Myometrial cell (primary cell): ENCODE data around the gene ATP4A. TPM values are rescaled to one million over a fixed set of nuclear protein-coding genes. Genes with fewer than 3 reads are reported as not detected.

Source experiments
- total RNA-seq: library from RNA; depleted of rRNA; stranded (reverse); fragments of >200 nt; gene quantifications from 2 replicates; pipeline ENCODE4 v1.2.3, GENCODE V29; 2015

ATP4A gene
- not detected in 2 replicates for total RNA-seq

DNA sequence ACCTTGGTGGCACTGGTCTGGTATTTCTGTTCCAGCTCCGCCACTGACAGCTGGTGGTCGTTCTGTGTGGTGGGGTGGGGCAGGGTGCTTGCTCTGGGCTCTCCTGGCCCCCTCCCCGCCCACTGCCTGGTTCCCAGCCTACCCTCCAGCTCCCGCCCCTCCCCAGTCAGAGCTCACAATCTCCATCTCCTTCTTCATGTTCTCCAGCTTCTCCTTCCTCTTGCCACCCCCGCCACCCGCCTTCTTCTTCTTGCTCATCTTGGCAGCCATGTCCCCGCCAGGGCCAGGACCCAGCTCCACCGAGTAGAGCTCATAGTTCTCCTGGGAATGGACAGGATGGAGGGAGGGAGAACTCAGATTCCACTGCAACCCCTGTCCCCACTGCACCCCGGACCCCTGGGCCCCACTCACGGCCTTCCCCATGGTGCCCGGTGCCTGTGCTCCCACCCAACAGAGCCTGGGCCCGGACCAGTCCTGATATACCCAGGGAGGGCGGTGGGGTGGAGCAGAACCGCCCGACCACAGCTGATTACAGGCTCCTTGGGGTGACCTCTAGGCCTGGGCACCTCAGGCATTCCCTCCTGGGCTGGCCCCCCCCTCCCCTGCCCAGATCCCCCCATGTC is at the start of gene ATP4A:
Gene ATP4A (minus strand): TSS at position 452 of the 623 bp plus-strand sequence. CDS start 29 bp downstream, at position 423.

DNA sequence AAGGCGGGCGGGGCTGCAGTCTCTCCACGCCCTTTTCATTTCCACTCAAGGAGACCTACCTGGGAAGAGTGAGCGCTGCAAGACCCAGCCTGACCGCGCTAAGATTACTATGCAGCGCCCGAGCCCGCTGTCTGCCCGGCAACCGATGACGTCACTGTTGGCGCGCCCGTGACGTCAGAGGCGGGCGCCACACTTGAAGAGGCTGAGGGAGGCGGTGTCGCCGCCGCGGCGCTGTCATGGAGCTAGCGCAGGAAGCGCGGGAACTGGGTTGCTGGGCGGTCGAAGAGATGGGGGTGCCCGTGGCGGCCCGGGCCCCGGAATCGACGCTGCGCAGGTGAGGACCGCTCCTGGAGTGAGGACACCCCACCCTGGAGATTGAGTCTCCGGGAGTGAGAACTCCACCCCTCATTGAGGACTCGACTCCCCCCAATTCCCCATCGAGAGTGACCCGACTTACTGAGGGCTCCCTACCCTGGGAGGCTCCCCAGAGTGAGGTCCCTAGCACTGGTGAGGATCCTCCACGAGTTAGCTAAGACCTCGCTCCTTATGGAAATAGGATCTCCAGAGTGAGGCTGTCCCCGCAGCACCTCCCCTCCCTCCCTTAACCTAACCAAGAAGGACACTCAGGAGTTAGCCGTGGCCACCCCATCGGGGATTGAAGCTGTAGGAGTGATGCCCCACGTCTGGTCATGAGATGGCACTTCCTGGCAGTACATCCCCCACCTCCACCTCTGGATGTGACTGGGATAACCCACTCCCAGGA is 49.3 kb upstream of the ATP4A start, which contains the start of gene HAUS5:
Gene HAUS5 (plus strand): TSS at position 177 of the 763 bp plus-strand sequence. CDS start 60 bp downstream, at position 237.

DNA sequence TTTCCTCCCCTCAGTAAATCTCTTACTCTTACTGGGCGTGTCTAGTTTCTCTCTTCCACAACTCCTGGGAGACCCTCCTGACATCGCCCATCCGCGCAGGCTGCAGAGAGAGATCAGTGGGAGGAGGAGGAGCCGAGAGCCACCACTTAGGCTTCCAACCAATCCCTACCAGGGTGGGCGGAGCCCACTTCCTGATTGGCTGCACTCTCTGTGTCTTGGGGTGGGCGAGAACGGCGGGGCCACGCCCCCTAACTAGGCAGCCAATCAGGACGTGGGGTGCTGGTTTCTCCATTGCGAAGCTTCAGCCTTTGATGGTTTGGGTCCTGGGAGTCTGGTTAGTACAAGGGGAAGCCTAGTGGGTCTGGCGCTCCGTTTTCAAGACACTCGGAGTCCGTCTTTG is 22.4 kb upstream of the ATP4A start, which contains the start of gene PMIS2:
Gene PMIS2 (plus strand): TSS at position 326 of the 400 bp plus-strand sequence. CDS start 87 bp downstream, outside the sequence.

DNA sequence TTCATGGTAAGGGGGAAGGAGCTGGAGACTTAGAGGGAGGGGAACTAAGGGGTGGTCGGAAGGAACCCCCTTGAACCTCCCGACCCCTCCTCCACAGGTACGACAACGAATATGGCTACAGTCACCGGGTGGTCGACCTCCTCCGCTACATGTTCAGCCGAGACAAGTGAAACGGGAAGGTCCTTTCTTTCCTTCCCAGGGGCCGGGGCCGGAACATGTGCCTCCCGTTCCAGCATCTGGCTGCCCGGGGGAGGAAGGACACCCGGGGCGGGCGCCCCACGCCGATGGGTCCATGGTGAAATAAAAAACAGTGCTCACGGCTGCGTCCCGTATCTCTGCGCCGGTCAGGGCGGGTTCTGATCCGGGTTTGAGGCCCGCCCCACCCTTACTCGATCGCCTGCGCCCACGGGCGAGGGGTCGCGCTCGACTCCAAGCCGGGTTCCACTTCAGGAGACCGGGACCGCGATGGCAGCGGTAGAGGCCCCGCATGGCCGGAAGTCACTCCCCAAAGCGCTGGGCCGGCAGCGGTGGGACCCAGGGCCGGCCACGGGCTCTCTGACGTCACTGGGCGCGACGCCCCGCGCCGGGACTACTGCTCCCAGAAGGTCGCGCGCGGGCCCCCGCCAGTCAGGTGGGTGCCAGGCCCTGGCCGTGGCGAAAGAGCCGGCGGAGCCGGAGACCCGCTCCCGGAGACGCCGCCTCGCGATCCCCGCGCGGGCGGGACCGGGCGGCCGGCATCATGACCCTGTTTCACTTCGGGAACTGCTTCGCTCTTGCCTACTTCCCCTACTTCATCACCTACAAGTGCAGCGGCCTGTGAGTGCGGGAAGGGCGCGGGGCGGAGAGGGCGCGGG is 18.2 kb downstream of the ATP4A start, which contains the start of gene TMEM147:
Gene TMEM147 (plus strand): TSS at position 626 of the 854 bp plus-strand sequence. CDS start 114 bp downstream, at position 740.

DNA sequence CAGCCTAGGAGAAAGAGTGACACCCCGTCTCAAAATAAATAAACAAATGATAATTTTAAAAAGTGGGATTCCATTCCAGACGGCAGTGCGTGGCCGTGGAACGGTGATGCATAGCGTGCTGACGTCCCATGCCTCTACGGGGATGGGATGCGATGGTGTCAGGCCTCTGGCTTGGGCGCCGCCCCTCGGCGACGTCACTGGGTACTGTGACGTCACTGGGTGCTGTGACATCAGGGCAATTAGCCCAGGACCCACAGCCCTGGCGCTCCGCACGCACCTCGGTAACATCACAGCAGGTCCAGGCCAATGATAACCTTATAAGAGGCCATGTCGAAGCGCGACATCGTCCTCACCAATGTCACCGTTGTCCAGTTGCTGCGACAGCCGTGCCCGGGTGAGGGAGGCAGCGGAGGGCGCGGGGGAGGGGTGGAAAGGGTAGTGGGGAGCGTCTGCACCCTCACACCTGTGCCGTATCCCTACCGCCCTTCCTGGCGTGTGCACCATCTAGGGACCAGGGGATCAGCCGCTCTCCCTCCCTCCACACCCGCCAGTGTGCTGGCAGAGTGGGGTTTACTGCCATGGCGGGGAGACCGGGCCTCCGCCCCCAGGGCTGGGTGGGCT is 30.1 kb downstream of the ATP4A start, which contains the start of gene GAPDHS:
Gene GAPDHS (plus strand): TSS at position 256 of the 621 bp plus-strand sequence. CDS start 72 bp downstream, at position 328.

DNA sequence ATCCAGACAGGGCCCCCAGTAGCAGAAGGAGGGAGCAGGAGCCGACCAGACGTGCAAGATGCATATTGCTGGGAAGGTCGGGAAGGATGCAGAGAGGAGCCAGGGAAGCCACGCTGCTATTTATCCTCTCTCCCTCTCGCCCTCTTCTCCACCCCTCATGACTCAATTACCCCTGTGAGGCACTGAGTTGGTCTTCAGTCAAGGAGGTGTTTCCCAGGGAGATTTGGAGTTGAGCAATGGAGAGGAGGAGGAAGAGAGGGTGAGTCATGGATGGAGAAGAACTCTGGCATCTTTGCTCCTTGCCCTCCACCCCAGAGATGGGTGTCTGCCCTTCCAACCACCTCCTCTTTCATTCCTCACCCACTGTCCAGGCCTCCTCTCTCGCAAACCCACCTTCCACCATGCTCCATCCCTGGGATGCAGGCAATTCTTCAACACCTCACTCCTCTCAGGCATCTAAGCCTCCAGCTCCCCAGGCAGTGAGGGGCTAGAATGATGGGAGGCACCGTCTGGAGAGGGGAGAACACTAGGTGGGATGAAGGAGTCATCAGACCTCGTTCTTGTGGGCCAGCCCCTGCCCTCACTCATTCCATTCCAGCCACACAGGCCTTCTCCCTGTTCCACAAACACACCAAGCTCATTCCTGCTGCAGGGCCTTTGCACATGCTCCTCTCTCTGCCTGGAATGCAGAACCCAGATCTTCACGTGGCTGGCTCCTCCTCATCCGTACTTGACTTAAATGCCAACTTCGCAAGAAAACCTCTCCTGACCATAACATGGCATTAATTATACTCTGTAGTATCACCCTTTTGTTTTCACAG is 35.0 kb downstream of the ATP4A start, which contains the start of gene SBSN:
Gene SBSN (minus strand): TSS at position 94 of the 821 bp plus-strand sequence. CDS start 30 bp downstream, at position 64.

DNA sequence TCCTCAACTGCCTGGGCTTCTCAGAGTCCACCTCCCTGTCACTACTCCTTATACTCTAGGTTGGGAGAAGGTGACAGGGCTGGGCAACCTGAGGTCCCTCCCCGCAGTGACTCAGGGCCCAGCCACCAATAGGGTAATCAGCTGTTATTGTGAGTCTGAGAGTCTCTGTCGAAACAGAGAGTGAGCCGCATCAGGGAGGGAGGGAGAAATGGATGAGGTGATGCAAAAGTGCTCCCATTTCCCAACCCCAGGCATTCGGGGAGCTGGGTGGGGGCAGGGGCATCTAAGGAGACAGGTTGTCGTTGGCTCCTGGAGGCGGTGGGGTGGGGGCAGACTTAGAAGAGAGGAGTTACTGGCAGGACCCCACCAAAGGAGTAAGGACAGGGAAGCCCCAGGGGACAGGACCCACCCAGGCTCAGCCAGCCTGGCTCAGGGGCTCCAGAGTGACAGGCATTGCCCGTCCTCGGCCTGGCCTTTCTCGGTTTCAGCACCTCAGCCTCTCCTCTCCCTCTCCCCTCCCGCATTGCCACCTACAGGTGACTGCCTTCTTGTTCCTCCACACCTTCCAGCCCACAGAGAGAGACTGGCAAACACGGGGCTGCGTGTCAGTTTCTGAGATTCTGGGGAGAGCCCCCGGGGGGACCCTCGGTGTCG is 49.7 kb downstream of the ATP4A start, which contains the start of gene DMKN:
Gene DMKN (minus strand): TSS at position 22 of the 654 bp plus-strand sequence. CDS start 174 bp downstream, outside the sequence.

Other genes with a start within 250 kb of the ATP4A start
- gene CD22, start 234.5 kb downstream of the ATP4A start, total RNA-seq, result 0.71 and 1.4 TPM in 2 replicates
- gene FFAR1, start 215.8 kb downstream of the ATP4A start, total RNA-seq, result not detected in 2 replicates
- not detected in 2 replicates for gene FFAR3, start 205.2 kb downstream of the ATP4A start, total RNA-seq
- not detected in 2 replicates for gene GPR42, start 192.6 kb downstream of the ATP4A start, total RNA-seq
- gene FFAR2, start 115.4 kb downstream of the ATP4A start, total RNA-seq, result not detected in 2 replicates
- gene KRTDAP, start 73.2 kb downstream of the ATP4A start, total RNA-seq, result not detected in 2 replicates
- gene DMKN, start 50.0 kb downstream of the ATP4A start, total RNA-seq, result 11.0 and 12.1 TPM in 2 replicates
- gene SBSN, start 35.3 kb downstream of the ATP4A start, total RNA-seq, result 1.4 and 3.9 TPM in 2 replicates
- gene GAPDHS, start 30.2 kb downstream of the ATP4A start, total RNA-seq, result not detected in 2 replicates
- gene TMEM147, start 18.0 kb downstream of the ATP4A start, total RNA-seq, result 94.5 and 116 TPM in 2 replicates
- not detected in 2 replicates for gene PMIS2, start 22.5 kb upstream of the ATP4A start, total RNA-seq
- gene HAUS5, start 49.1 kb upstream of the ATP4A start, total RNA-seq, result 14.9 and 19.6 TPM in 2 replicates
- 92.3 and 98.7 TPM in 2 replicates for gene RBM42, start 65.4 kb upstream of the ATP4A start, total RNA-seq
- gene ETV2, start 78.1 kb upstream of the ATP4A start, total RNA-seq, result 1.4 TPM in 1 of 2 replicates, not detected in the other
- gene COX6B1, start 84.7 kb upstream of the ATP4A start, total RNA-seq, result 630 and 856 TPM in 2 replicates
- not detected in 2 replicates for gene UPK1A, start 102.9 kb upstream of the ATP4A start, total RNA-seq
- not detected in 2 replicates for gene ZBTB32, start 140.9 kb upstream of the ATP4A start, total RNA-seq
- gene KMT2B, start 154.3 kb upstream of the ATP4A start, total RNA-seq, result 7.5 and 9.7 TPM in 2 replicates
- gene IGFLR1, start 178.8 kb upstream of the ATP4A start, total RNA-seq, result 0.29 and 3.9 TPM in 2 replicates
- gene U2AF1L4, start 181.8 kb upstream of the ATP4A start, total RNA-seq, result 4.8 and 6.1 TPM in 2 replicates
- 58.7 and 68.6 TPM in 2 replicates for gene PSENEN, start 182.0 kb upstream of the ATP4A start, total RNA-seq
- gene LIN37, start 184.9 kb upstream of the ATP4A start, total RNA-seq, result 16.0 and 19.6 TPM in 2 replicates
- 25.7 and 41.2 TPM in 2 replicates for gene HSPB6, start 193.4 kb upstream of the ATP4A start, total RNA-seq
- gene PROSER3, start 194.5 kb upstream of the ATP4A start, total RNA-seq, result 10.5 and 11.5 TPM in 2 replicates
- gene ARHGAP33, start 211.9 kb upstream of the ATP4A start, total RNA-seq, result 1.4 and 9.9 TPM in 2 replicates
- not detected in 2 replicates for gene PRODH2, start 249.2 kb upstream of the ATP4A start, total RNA-seq